Vagina (tissue), 2 donors: ENCODE measurements around the gene C3orf62. TPM values are rescaled to one million over a fixed set of nuclear protein-coding genes. Genes with fewer than 3 reads are reported as not detected.

Source experiments
- DNase-seq, 2 donors: peaks; one replicate each; pipeline ENCODE4 v3.0.0-alpha.2; 2017; ENCODE audit errors: extremely low spot score in 2 of 2
- H3K27ac ChIP-seq: fragments of 200-600 bp; sonication (generic); one replicate; pipeline ENCODE4 v1.5.1; 2019
- H3K27me3 ChIP-seq: fragments of 200-600 bp; sonication (generic); one replicate; pipeline ENCODE4 v1.5.1; 2019
- H3K36me3 ChIP-seq, 2 donors: fragments of 200-600 bp; sonication (generic); one replicate each; pipeline ENCODE4 v1.5.1; 2017 to 2019
- H3K4me1 ChIP-seq: fragments of 200-600 bp; sonication (generic); one replicate; pipeline ENCODE4 v1.5.1; 2019
- H3K4me3 ChIP-seq, 2 donors: fragments of 200-600 bp; sonication (generic); 1 replicate in 1 of 2; 2 replicates in 1 of 2; pipeline ENCODE4 v1.5.1; 2016 to 2019
- H3K9me3 ChIP-seq: fragments of 200-600 bp; sonication (generic); one replicate; pipeline ENCODE4 v1.5.1; 2019
- CTCF ChIP-seq, 3 experiments: fragments of 450-650 bp in 2 of 3; fragments of 200-600 bp in 1 of 3; sonication (generic) in 1 of 3; IDR thresholded peaks; one replicate each; pipeline ENCODE4 v1.5.1; 2017 to 2019; ENCODE audit warnings: antibody characterized with exemption in 3 of 3, mild to moderate bottlenecking in 2 of 3, moderate library complexity in 2 of 3
- POLR2A ChIP-seq, 2 donors: fragments of 450-650 bp; IDR thresholded peaks; one replicate each; pipeline ENCODE4 v1.6.1; 2017; ENCODE audit warnings: antibody characterized with exemption in 2 of 2, mild to moderate bottlenecking in 2 of 2, moderate library complexity in 2 of 2
- POLR2AphosphoS5 ChIP-seq, 2 donors: sonication (generic); formaldehyde crosslinking; IDR thresholded peaks; one replicate each; pipeline ENCODE4 v1.9.0; 2017; ENCODE audit warnings: antibody characterized with exemption in 2 of 2, mild to moderate bottlenecking in 2 of 2, low read depth in 1 of 2; ENCODE audit not compliant: insufficient read depth in 1 of 2
- intact Hi-C: fragments of 100-400 bp; cut with DNase I; formaldehyde crosslinking; loops from one replicate; pipeline ENCODE4 v1.15.1; 2023
- total RNA-seq: library from RNA; depleted of rRNA; stranded (reverse); fragments of >200 nt; gene quantifications from one replicate; pipeline ENCODE4 v1.2.3, GENCODE V29; 2016

C3orf62 gene
- total RNA-seq, 1 donor from 2014 or later: 17.9 TPM

- no peak overlapping the region for H3K27ac ChIP-seq
- TF ChIP-seq POLR2AphosphoS5 (IDR thresholded peaks at IDR 0.05; ENCODE audit: insufficient read depth in 1 of 2, low read depth in 1 of 2): no peak
- H3K4me1 ChIP-seq: no peaks in the 10 kb centered on the region
- H3K36me3 ChIP-seq: no peaks in the 10 kb centered on the region
- no peak for DNase-seq
- H3K4me3 ChIP-seq: no peak overlapping the region
- no peaks in the 10 kb centered on the region for H3K9me3 ChIP-seq
- intact Hi-C loops: no loop called here
- no peaks in the 10 kb centered on the region for H3K27me3 ChIP-seq
Observed at GRCh38 chr3:49263159-49263889, 13.7 kb downstream of the C3orf62 start.

- no peak for DNase-seq
- Histone ChIP-seq H3K27ac (no peak overlapping the region), H3K9me3 (no peaks in the 10 kb centered on the region), H3K27me3 (no peaks in the 10 kb centered on the region), H3K4me1 (no peaks in the 10 kb centered on the region), H3K4me3 (no peak overlapping the region), H3K36me3 (no peaks in the 10 kb centered on the region)
- intact Hi-C loops: no loop called here
- TF ChIP-seq POLR2AphosphoS5 (IDR thresholded peaks at IDR 0.05; ENCODE audit: insufficient read depth in 1 of 2, low read depth in 1 of 2): no peak
- TF ChIP-seq POLR2A (IDR thresholded peaks at IDR 0.05): no peak
- no peak for TF ChIP-seq CTCF (IDR thresholded peaks at IDR 0.05)
Observed at GRCh38 chr3:49260806-49261324, 16.2 kb downstream of the C3orf62 start.

DNA sequence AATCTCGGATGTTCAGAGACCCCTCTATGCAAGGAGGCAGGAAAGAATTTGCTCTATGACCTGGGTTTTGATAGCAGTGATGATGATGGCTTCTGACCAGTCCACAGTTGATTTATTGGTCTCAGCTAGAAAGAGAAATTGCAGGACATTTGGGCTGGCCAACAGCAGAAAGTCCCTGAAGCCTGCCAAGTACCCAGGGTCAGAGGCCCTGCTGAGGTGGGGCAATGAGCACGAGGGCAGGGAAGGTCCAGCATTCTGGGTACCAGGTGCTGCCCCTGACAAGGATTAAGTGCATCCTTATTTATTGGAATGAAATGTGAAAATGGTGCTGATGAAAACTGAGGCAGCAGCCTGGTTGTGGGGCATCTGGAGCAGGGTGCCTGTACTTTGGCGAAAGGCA lies 19.8 kb downstream of the C3orf62 start:
- Histone ChIP-seq H3K9me3 (no peaks in the 10 kb centered on the region), H3K27ac (no peak overlapping the region), H3K4me1 (no peaks in the 10 kb centered on the region), H3K27me3 (no peaks in the 10 kb centered on the region), H3K36me3 (no peaks in the 10 kb centered on the region), H3K4me3 (no peak overlapping the region)
- DNase-seq: no peak
- TF ChIP-seq POLR2A (IDR thresholded peaks at IDR 0.05) (no peak), POLR2AphosphoS5 (IDR thresholded peaks at IDR 0.05; ENCODE audit: insufficient read depth in 1 of 2, low read depth in 1 of 2) (no peak), CTCF (IDR thresholded peaks at IDR 0.05) (no peak)
- intact Hi-C loops: no loop called here

GRCh38 chr3:49255718-49256511 lies 21.1 kb downstream of the C3orf62 start:
- no peaks in the 10 kb centered on the region for H3K4me1 ChIP-seq
- no peaks in the 10 kb centered on the region for H3K9me3 ChIP-seq
- intact Hi-C loops: no loop called here
- H3K27ac ChIP-seq: no peak overlapping the region
- H3K36me3 ChIP-seq: no peaks in the 10 kb centered on the region
- DNase-seq: no peak
- H3K27me3 ChIP-seq: no peaks in the 10 kb centered on the region
- no peak overlapping the region for H3K4me3 ChIP-seq
- no peak for TF ChIP-seq POLR2AphosphoS5 (IDR thresholded peaks at IDR 0.05; ENCODE audit: insufficient read depth in 1 of 2, low read depth in 1 of 2)
- TF ChIP-seq CTCF (IDR thresholded peaks at IDR 0.05): no peak
- no peak for TF ChIP-seq POLR2A (IDR thresholded peaks at IDR 0.05)

DNA sequence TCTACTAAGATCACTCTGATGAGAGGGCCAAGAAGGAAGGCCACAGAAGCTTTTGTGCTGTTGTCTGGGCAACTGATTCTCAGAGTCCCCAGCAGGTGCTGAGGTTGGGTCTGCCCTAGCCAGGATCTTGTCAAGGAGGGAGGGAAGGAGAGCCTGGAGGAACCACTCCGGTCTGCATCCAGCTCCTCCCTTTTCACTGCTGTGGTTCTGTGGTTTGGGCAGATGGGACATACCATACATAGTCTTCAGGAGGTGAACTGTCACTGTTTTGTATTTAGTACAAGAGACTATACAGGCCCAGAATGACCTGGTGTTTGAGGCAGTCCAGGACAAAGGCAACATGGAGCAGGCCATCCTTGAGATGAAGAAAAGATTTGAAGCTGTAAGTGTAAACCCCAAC lies 21.9 kb downstream of the C3orf62 start:
- Histone ChIP-seq H3K27ac (no peak overlapping the region), H3K36me3 (no peaks in the 10 kb centered on the region), H3K4me1 (no peaks in the 10 kb centered on the region), H3K4me3 (no peak overlapping the region), H3K9me3 (no peaks in the 10 kb centered on the region), H3K27me3 (no peaks in the 10 kb centered on the region)
- intact Hi-C loops: no loop called here
- no peak for TF ChIP-seq CTCF (IDR thresholded peaks at IDR 0.05)
- no peak for TF ChIP-seq POLR2AphosphoS5 (IDR thresholded peaks at IDR 0.05; ENCODE audit: insufficient read depth in 1 of 2, low read depth in 1 of 2)
- TF ChIP-seq POLR2A (IDR thresholded peaks at IDR 0.05): no peak
- no peak for DNase-seq
